ENCODE data around the gene TCF7L2.

Gene TCF7L2

DNA sequence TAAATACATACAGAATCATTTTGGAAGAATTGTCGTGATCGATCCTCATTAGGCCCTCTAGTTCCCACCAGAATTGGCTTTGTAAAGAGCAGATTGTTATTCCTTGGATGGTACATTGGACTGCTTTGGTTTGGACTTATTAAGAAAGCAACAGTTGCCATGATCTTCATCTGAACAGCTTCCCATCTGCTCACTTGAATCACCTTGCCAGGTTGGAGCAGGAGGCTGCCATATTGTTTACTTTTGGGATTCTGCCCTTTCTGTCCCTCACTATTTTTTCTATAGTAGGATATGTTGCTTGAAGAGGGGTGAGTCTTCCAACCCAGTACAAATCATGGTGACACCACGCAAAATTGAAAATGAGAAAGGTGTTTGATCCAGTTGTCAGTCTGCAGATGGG, 199.6 kb downstream of the TCF7L2 start:
- H3K4me3 ChIP-seq (ENCODE audit: extremely low read depth, insufficient read depth, low read length, poor library complexity, severe bottlenecking): no peak overlapping the region
- H3K9me3 ChIP-seq (ENCODE audit: control insufficient read depth, low read length): no peaks in the 10 kb centered on the region
- H3K27ac ChIP-seq (ENCODE audit: low read depth, low read length, severe bottlenecking): no peak overlapping the region
- H3K36me3 ChIP-seq (ENCODE audit: control insufficient read depth, insufficient read depth, low read length): peaks cover 95% of the 10 kb centered on the region
- no peaks in the 10 kb centered on the region for H3K4me1 ChIP-seq (ENCODE audit: control insufficient read depth, insufficient read depth, low read length, poor library complexity, severe bottlenecking)
- 93 to 100% methylated on average over 2 to 3 of the region's 3 CpGs for WGBS, 2 experiments (ENCODE audit: insufficient coverage in 2 of 2)

DNA sequence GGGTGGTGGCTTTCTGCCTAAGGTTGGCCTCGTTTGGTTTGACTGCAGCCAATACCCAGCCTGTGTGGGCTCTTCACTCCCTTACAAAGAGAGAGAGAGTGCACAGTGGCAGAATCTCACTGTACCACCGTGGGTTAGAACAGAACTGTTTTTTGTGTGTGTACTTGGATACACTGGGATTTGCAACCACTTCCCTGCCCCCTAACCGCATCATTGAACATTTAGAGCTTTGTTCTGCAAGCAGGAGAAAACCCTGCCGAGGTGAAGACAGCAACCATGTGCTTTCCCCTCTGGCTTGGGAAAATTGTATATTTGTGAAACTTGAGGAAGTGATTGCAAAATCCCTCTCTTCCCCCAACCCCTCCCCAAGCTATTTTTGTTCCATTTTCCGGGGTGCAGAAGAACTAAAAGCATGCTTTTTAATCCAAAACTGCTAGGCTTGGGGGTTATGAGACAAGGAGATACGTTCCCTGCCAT, 201.2 kb downstream of the TCF7L2 start:
- Histone ChIP-seq H3K4me1 (ENCODE audit: control insufficient read depth, insufficient read depth, low read length, poor library complexity, severe bottlenecking) (no peaks in the 10 kb centered on the region), H3K9me3 (ENCODE audit: control insufficient read depth, low read length) (no peaks in the 10 kb centered on the region), H3K27ac (ENCODE audit: low read depth, low read length, severe bottlenecking) (no peak overlapping the region), H3K36me3 (ENCODE audit: control insufficient read depth, insufficient read depth, low read length) (peaks cover 95% of the 10 kb centered on the region), H3K4me3 (ENCODE audit: extremely low read depth, insufficient read depth, low read length, poor library complexity, severe bottlenecking) (no peak overlapping the region)
- 90 to 93% methylated on average over 2 to 3 of the region's 6 CpGs for WGBS, 2 experiments (ENCODE audit: insufficient coverage in 2 of 2)

DNA sequence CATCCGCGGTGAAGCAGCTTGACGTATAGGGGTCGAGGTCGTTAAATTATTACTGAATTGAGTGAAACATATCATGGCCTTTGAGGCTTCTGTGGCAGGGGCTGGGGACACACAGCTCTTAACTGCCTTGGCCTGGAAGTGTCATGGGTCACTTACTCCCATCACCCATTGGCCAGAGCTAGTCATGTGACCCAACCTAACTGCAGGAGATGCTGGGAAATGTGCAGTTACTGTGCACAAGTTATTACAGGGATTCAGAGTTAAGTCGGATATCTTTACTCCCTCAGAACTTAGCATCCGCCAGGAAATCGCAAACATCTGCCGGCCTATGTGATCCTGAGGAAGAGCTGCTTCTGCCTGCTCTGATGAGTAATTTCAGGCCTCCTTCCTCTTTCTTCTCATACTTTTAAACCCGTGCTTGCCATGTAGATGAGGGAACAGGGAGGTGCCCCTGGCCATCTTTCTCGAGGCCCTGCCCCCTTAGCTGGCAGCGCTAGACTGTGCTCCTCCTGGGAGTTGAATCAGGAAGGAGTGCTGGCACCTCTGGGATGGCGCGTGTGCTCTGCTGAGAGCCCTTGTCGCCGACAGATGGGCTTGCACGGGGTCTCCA, 203.6 kb downstream of the TCF7L2 start:
- peaks cover 92% of the 10 kb centered on the region for H3K36me3 ChIP-seq (ENCODE audit: control insufficient read depth, insufficient read depth, low read length)
- 91 to 99% methylated on average over 10 to 16 of the region's 17 CpGs for WGBS, 2 experiments (ENCODE audit: insufficient coverage in 2 of 2)
- peaks cover 2% of the 10 kb centered on the region for H3K4me1 ChIP-seq (ENCODE audit: control insufficient read depth, insufficient read depth, low read length, poor library complexity, severe bottlenecking)

DNA sequence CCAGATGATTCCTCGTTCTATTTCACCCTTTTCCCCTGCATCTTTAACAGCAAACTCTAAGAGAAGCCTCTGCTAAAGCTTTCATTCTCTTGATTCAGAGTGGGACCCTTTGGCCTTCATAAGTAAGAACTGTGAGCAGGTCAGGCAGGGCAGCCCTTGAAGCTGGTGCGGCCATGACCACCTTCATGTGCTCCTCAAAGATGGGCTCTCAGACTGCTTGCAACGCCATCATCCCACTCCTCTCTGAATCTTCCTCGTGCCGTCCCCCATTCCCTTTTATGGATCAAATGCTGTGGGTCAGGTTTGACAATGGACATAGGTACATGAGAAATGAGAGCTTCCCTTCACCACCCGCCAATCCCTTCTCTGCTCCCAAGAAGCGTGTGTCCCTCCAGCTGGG, 207.4 kb downstream of the TCF7L2 start:
- no peak overlapping the region for H3K4me3 ChIP-seq (ENCODE audit: extremely low read depth, insufficient read depth, low read length, poor library complexity, severe bottlenecking)
- peaks cover 88% of the 10 kb centered on the region for H3K36me3 ChIP-seq (ENCODE audit: control insufficient read depth, insufficient read depth, low read length)
- H3K9me3 ChIP-seq (ENCODE audit: control insufficient read depth, low read length): no peaks in the 10 kb centered on the region
- WGBS, 2 experiments (ENCODE audit: insufficient coverage in 2 of 2): 93 to 100% methylated on average over 2 of the region's 7 CpGs
- peaks cover 2% of the 10 kb centered on the region for H3K4me1 ChIP-seq (ENCODE audit: control insufficient read depth, insufficient read depth, low read length, poor library complexity, severe bottlenecking)
- no peak overlapping the region for H3K27ac ChIP-seq (ENCODE audit: low read depth, low read length, severe bottlenecking)

More for the DNA sequence above, 203.6 kb downstream of the TCF7L2 start:
- no peak overlapping the region for H3K4me3 ChIP-seq (ENCODE audit: extremely low read depth, insufficient read depth, low read length, poor library complexity, severe bottlenecking)
- no peaks in the 10 kb centered on the region for H3K9me3 ChIP-seq (ENCODE audit: control insufficient read depth, low read length)
- no peak overlapping the region for H3K27ac ChIP-seq (ENCODE audit: low read depth, low read length, severe bottlenecking)

DNA sequence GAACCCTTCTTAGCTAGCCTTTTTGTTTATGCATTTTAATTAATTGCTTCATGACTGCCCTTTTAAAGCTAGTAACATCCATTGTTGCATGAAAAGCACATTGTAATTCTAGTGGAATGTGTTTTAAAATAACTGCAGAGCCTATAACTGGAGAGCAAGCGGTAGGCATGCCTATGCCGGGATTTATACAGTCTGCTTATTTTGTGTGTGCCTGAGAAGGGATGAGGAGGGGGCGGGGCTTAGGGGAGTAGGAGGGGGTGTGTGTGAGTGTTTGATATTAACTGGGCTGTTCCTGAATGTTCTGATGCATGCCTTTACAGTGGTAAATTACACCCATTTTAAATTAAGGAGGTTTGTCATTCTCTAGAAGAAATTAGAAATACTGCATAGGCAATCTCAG, 208.1 kb downstream of the TCF7L2 start:
- Histone ChIP-seq H3K4me1 (ENCODE audit: control insufficient read depth, insufficient read depth, low read length, poor library complexity, severe bottlenecking) (peaks cover 2% of the 10 kb centered on the region), H3K4me3 (ENCODE audit: extremely low read depth, insufficient read depth, low read length, poor library complexity, severe bottlenecking) (no peak overlapping the region), H3K36me3 (ENCODE audit: control insufficient read depth, insufficient read depth, low read length) (peaks cover 88% of the 10 kb centered on the region), H3K9me3 (ENCODE audit: control insufficient read depth, low read length) (no peaks in the 10 kb centered on the region), H3K27ac (ENCODE audit: low read depth, low read length, severe bottlenecking) (no peak overlapping the region)
- 100% methylated on average over 2 of the region's 3 CpGs; no CpG with 5 or more reads in 1 of the 2 experiments for WGBS, 2 experiments (ENCODE audit: insufficient coverage in 2 of 2)

DNA sequence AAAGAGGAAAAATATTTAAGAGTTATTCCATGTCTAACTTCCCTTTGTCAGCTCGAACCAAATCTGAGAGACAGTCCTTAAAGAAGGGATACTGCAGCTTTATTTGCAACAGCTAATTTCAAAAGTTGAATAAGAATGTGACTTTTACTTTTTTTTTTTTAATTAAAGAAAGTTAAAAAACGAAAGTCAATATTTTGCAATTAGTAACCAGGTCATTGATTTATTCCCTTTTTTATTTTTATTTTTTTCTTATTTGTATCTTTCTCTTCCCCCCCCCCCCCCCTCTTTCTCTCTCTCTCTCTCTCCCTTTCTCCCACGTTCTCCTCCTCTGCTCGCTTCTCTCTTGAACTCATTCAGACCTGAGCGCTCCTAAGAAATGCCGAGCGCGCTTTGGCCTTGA, 209.5 kb downstream of the TCF7L2 start:
- no peak overlapping the region for H3K27ac ChIP-seq (ENCODE audit: low read depth, low read length, severe bottlenecking)
- peaks cover 2% of the 10 kb centered on the region for H3K4me1 ChIP-seq (ENCODE audit: control insufficient read depth, insufficient read depth, low read length, poor library complexity, severe bottlenecking)
- no peaks in the 10 kb centered on the region for H3K9me3 ChIP-seq (ENCODE audit: control insufficient read depth, low read length)
- no peak overlapping the region for H3K4me3 ChIP-seq (ENCODE audit: extremely low read depth, insufficient read depth, low read length, poor library complexity, severe bottlenecking)
- 100% methylated on average over 3 of the region's 8 CpGs; no CpG with 5 or more reads in 1 of the 2 experiments for WGBS, 2 experiments (ENCODE audit: insufficient coverage in 2 of 2)
- H3K36me3 ChIP-seq (ENCODE audit: control insufficient read depth, insufficient read depth, low read length): peaks cover 87% of the 10 kb centered on the region

DNA sequence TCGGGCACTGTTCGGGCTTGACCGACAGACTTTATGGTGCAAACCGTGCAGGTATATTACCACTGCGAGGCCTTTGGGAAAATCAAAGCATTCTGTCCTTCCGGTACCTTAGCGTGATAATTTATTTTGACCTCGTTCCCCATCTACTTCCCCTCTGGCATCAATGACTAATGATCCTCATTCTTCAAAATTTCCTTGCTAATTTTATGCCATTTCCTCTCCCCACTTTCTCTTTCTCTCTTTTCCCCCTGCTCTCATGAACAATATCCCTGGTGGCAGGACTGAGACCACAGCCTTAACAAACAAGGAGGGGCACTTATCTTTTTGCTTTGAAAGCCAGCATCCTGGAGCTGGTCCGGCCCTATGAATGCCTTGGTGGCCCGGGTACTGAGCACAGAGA, 210.6 kb downstream of the TCF7L2 start:
- Histone ChIP-seq H3K4me3 (ENCODE audit: extremely low read depth, insufficient read depth, low read length, poor library complexity, severe bottlenecking) (no peak overlapping the region), H3K9me3 (ENCODE audit: control insufficient read depth, low read length) (no peaks in the 10 kb centered on the region), H3K36me3 (ENCODE audit: control insufficient read depth, insufficient read depth, low read length) (peaks cover 86% of the 10 kb centered on the region), H3K27ac (ENCODE audit: low read depth, low read length, severe bottlenecking) (no peak overlapping the region), H3K4me1 (ENCODE audit: control insufficient read depth, insufficient read depth, low read length, poor library complexity, severe bottlenecking) (peaks cover 2% of the 10 kb centered on the region)
- WGBS, 2 experiments (ENCODE audit: insufficient coverage in 2 of 2): 91 to 93% methylated on average over 10 of the region's 10 CpGs

DNA sequence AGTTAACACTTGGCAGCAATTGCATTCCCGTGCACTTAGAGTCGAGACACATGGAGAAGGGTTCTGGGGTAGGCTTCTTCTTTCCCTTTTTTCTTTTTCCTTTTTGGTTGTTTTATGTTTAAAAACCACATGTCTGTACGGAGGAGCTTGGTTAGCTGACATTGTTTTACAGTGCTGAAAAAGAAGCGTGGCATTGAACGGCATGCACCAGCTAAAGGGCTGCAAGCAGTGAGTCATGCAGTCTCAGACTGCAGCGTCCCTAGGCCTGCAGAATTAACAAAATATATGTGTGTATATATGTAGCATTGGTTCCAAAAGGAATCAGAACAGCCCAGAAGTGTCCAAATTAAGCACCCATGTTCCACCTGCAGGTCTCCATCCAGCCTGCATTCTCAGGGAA, 211.0 kb downstream of the TCF7L2 start:
- WGBS, 2 experiments (ENCODE audit: insufficient coverage in 2 of 2): 89 to 93% methylated on average over 3 of the region's 6 CpGs
- peaks cover 86% of the 10 kb centered on the region for H3K36me3 ChIP-seq (ENCODE audit: control insufficient read depth, insufficient read depth, low read length)

DNA sequence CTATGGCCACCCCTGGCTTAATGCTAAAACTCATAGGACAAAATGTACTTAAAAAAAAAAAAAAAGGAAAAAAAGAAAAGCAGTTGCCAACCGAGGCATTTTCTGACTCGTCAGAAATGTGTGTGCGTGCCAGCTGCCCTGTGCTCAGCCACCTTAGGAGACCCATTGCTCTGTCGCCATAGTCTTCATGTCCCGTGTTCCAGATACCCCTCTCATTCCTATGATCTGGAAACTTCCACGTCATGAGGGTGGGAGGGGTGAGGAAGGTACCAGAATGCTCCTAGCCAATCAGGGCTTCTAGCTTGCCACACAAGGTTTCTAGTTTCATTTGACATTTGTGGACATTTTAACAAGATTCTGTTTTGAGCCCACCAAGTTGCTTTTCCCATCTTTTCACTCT, 212.9 kb downstream of the TCF7L2 start:
- no peak overlapping the region for H3K4me3 ChIP-seq (ENCODE audit: extremely low read depth, insufficient read depth, low read length, poor library complexity, severe bottlenecking)
- no peaks in the 10 kb centered on the region for H3K9me3 ChIP-seq (ENCODE audit: control insufficient read depth, low read length)
- peaks cover 83% of the 10 kb centered on the region for H3K36me3 ChIP-seq (ENCODE audit: control insufficient read depth, insufficient read depth, low read length)
- no peak overlapping the region for H3K27ac ChIP-seq (ENCODE audit: low read depth, low read length, severe bottlenecking)
- H3K4me1 ChIP-seq (ENCODE audit: control insufficient read depth, insufficient read depth, low read length, poor library complexity, severe bottlenecking): no peaks in the 10 kb centered on the region
- 96 to 100% methylated on average over 2 to 4 of the region's 6 CpGs for WGBS, 2 experiments (ENCODE audit: insufficient coverage in 2 of 2)

More for the DNA sequence above, 211.0 kb downstream of the TCF7L2 start:
- no peaks in the 10 kb centered on the region for H3K9me3 ChIP-seq (ENCODE audit: control insufficient read depth, low read length)
- no peak overlapping the region for H3K4me3 ChIP-seq (ENCODE audit: extremely low read depth, insufficient read depth, low read length, poor library complexity, severe bottlenecking)
- H3K4me1 ChIP-seq (ENCODE audit: control insufficient read depth, insufficient read depth, low read length, poor library complexity, severe bottlenecking): peaks cover 2% of the 10 kb centered on the region
- H3K27ac ChIP-seq (ENCODE audit: low read depth, low read length, severe bottlenecking): no peak overlapping the region

DNA sequence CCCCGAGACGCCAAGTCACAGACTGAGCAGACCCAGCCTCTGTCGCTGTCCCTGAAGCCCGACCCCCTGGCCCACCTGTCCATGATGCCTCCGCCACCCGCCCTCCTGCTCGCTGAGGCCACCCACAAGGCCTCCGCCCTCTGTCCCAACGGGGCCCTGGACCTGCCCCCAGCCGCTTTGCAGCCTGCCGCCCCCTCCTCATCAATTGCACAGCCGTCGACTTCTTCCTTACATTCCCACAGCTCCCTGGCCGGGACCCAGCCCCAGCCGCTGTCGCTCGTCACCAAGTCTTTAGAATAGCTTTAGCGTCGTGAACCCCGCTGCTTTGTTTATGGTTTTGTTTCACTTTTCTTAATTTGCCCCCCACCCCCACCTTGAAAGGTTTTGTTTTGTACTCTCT, 215.6 kb downstream of the TCF7L2 start:
- Histone ChIP-seq H3K36me3 (ENCODE audit: control insufficient read depth, insufficient read depth, low read length) (peaks cover 63% of the 10 kb centered on the region), H3K4me1 (ENCODE audit: control insufficient read depth, insufficient read depth, low read length, poor library complexity, severe bottlenecking) (no peaks in the 10 kb centered on the region), H3K27ac (ENCODE audit: low read depth, low read length, severe bottlenecking) (no peak overlapping the region), H3K4me3 (ENCODE audit: extremely low read depth, insufficient read depth, low read length, poor library complexity, severe bottlenecking) (no peak overlapping the region), H3K9me3 (ENCODE audit: control insufficient read depth, low read length) (no peaks in the 10 kb centered on the region)
- WGBS, 2 experiments (ENCODE audit: insufficient coverage in 2 of 2): 71 to 82% methylated on average over 11 to 13 of the region's 20 CpGs

DNA sequence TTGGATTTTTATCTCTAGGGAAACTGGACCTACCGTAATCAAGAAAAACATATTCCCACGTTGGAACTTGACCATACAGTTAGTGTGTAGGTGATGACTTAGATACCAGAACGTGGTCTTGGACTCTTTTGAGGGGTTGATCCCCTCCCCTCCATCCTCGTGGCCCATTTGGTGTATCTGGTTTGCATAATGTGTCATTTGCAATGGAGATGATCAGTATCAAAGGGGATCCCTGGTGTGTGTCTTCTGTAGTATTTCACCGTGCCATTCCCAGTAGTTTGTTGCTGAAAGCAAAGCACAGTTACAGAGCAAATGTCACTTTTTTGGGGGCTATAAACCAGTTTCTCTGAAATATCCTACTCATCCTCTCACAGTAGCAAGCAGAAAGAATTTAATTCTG, 217.7 kb downstream of the TCF7L2 start:
- Histone ChIP-seq H3K4me3 (ENCODE audit: extremely low read depth, insufficient read depth, low read length, poor library complexity, severe bottlenecking) (no peak overlapping the region), H3K27ac (ENCODE audit: low read depth, low read length, severe bottlenecking) (no peak overlapping the region), H3K36me3 (ENCODE audit: control insufficient read depth, insufficient read depth, low read length) (peaks cover 44% of the 10 kb centered on the region), H3K9me3 (ENCODE audit: control insufficient read depth, low read length) (no peaks in the 10 kb centered on the region), H3K4me1 (ENCODE audit: control insufficient read depth, insufficient read depth, low read length, poor library complexity, severe bottlenecking) (no peaks in the 10 kb centered on the region)
- WGBS, 2 experiments (ENCODE audit: insufficient coverage in 2 of 2): 100% methylated on average over 1 of the region's 5 CpGs; no CpG with 5 or more reads in 1 of the 2 experiments

All from mesodermal cell (in vitro differentiated cells).